NCI-H187 treated with DMSO at 0.1 percent for 48 hours (cell line): Measurements from ENCODE around the gene OR51B4.
"Not testable (repeated sequence)": the region's sequence is repeated elsewhere in the genome, so short reads cannot be mapped to it uniquely, and the experiment has no call there.

Source experiments
- DNase-seq: peaks from one replicate; lab custom pipeline; 2025; lab: John Stamatoyannopoulos, UW

Gene OR51B4

GRCh38 chr11:5272395-5273017, 29.2 kb downstream of the OR51B4 start:
- no peak for DNase-seq

GRCh38 chr11:5269715-5270147, 32.0 kb downstream of the OR51B4 start, which contains the start of gene HBE1:
Gene HBE1 (minus strand): TSS chr11:5269945. CDS start chr11:5269890, 55 bp downstream.
- no peak for DNase-seq

- no peak for DNase-seq
Observed at GRCh38 chr11:5267033-5267563, 34.6 kb downstream of the OR51B4 start.

GRCh38 chr11:5266609-5267008, 35.1 kb downstream of the OR51B4 start:
- no peak for DNase-seq

- DNase-seq = no peak
Observed at GRCh38 chr11:5265832-5266231, 35.9 kb downstream of the OR51B4 start.

- no peak for DNase-seq
Observed at GRCh38 chr11:5258543-5259262, 43.0 kb downstream of the OR51B4 start.

- no peak for DNase-seq
Observed at GRCh38 chr11:5257296-5257695, 44.5 kb downstream of the OR51B4 start.

GRCh38 chr11:5254646-5255413, 46.9 kb downstream of the OR51B4 start, which contains the start of gene HBG2:
Gene HBG2 (minus strand): TSS chr11:5254781. CDS start chr11:5254728, 53 bp downstream.
- not testable (repeated sequence) for DNase-seq

- not testable (repeated sequence) for DNase-seq
Observed at GRCh38 chr11:5254023-5254422, 47.7 kb downstream of the OR51B4 start.

GRCh38 chr11:5253440-5253839, 48.3 kb downstream of the OR51B4 start:
- not testable (repeated sequence) for DNase-seq

GRCh38 chr11:5252919-5253265, 48.9 kb downstream of the OR51B4 start:
- no peak for DNase-seq

- no peak for DNase-seq
Observed at GRCh38 chr11:5252192-5252918, 49.4 kb downstream of the OR51B4 start.

GRCh38 chr11:5251746-5252145, 50.0 kb downstream of the OR51B4 start:
- no peak for DNase-seq
